SK-N-SH treated with all-trans-retinoic acid at 6 μM for 48 hours (cell line): ENCODE results near the gene THRAP3.
"Not testable (repeated sequence)": the region's sequence is repeated elsewhere in the genome, so short reads cannot be mapped to it uniquely, and the experiment has no call there.

Experiments
- ARNTL ChIP-seq: fragments of 450-650 bp; formaldehyde crosslinking; IDR thresholded peaks from 2 replicates; pipeline ENCODE4 v1.5.0; 2020; ENCODE audit warnings: low read depth, mild to moderate bottlenecking, moderate library complexity, borderline replicate concordance
- BACH2 ChIP-seq: fragments of 250-450 bp; sonication (Bioruptor Pico); IDR thresholded peaks from 2 replicates; pipeline ENCODE4 v1.9.0; 2021; ENCODE audit warnings: mild to moderate bottlenecking, borderline replicate concordance
- ESRRG ChIP-seq: fragments of 250-450 bp; sonication (Bioruptor Pico); IDR thresholded peaks from 2 replicates; pipeline ENCODE4 v1.6.1; 2021; ENCODE audit warnings: mild to moderate bottlenecking
- OSR1 ChIP-seq: fragments of 250-450 bp; sonication (Bioruptor Pico); IDR thresholded peaks from 2 replicates; pipeline ENCODE4 v1.8.0; 2022; ENCODE audit warnings: moderate library complexity, mild to moderate bottlenecking, inconsistent platforms
- RARB ChIP-seq: fragments of 250-450 bp; sonication (Bioruptor Pico); IDR thresholded peaks from 2 replicates; pipeline ENCODE4 v1.8.0; 2021; ENCODE audit warnings: mild to moderate bottlenecking, moderate library complexity
- TOX ChIP-seq: fragments of 250-450 bp; sonication (Bioruptor Pico); IDR thresholded peaks from 2 replicates; pipeline ENCODE4 v1.8.0; 2021; ENCODE audit warnings: mild to moderate bottlenecking, moderate library complexity, borderline replicate concordance
- ZFP3 ChIP-seq: fragments of 250-450 bp; sonication (Bioruptor Pico); IDR thresholded peaks from 2 replicates; pipeline ENCODE4 v1.5.0; 2020; ENCODE audit warnings: mild to moderate bottlenecking, moderate library complexity
- ZNF565 ChIP-seq: fragments of 450-650 bp; formaldehyde crosslinking; conservative IDR thresholded peaks from 2 replicates; pipeline ENCODE4 v1.5.0; 2020; ENCODE audit warnings: low read depth, mild to moderate bottlenecking, moderate library complexity
- TF ChIP-seq, protein P1 (sequence below): fragments of 250-450 bp; sonication (Bioruptor Pico); IDR thresholded peaks from 2 replicates; pipeline ENCODE4 v1.8.0; 2020; ENCODE audit warnings: mild to moderate bottlenecking, moderate library complexity, borderline replicate concordance
- TF ChIP-seq, protein P2 (sequence below): fragments of 250-450 bp; sonication (Bioruptor Pico); IDR thresholded peaks from 2 replicates; pipeline ENCODE4 v1.5.1; 2020; ENCODE audit warnings: low read depth, mild to moderate bottlenecking, moderate library complexity
- TF ChIP-seq, protein P3 (sequence below): fragments of 250-450 bp; sonication (Bioruptor Pico); IDR thresholded peaks from 2 replicates; pipeline ENCODE4 v1.8.0; 2021; ENCODE audit warnings: low read depth, mild to moderate bottlenecking, moderate library complexity, borderline replicate concordance

DNA sequence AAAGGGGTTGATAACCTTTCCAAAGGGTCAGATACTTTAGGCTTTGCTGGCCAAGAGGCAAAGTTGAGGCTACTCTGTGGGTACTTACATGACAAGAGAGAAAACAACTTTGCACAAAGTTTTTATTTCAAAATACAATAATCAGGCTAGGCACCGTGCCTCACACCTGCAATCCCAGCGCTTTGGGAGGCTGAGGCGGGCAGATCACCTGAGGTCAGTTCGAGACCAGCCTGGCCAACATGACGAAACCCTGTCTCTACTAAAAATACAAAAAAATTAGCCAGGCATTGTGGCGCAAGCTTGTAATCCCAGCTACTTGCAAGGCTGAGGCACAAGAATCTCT lies 28.2 kb downstream of the THRAP3 start:
- not testable (repeated sequence) for TF ChIP-seq ZNF565, ESRRG, ZFP3, RARB, OSR1, BACH2, ARNTL, TOX (CRISPR knock-in tag)
- TF ChIP-seq, protein P1, sequence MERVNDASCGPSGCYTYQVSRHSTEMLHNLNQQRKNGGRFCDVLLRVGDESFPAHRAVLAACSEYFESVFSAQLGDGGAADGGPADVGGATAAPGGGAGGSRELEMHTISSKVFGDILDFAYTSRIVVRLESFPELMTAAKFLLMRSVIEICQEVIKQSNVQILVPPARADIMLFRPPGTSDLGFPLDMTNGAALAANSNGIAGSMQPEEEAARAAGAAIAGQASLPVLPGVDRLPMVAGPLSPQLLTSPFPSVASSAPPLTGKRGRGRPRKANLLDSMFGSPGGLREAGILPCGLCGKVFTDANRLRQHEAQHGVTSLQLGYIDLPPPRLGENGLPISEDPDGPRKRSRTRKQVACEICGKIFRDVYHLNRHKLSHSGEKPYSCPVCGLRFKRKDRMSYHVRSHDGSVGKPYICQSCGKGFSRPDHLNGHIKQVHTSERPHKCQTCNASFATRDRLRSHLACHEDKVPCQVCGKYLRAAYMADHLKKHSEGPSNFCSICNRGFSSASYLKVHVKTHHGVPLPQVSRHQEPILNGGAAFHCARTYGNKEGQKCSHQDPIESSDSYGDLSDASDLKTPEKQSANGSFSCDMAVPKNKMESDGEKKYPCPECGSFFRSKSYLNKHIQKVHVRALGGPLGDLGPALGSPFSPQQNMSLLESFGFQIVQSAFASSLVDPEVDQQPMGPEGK: not testable (repeated sequence)
- TF ChIP-seq, protein P2, sequence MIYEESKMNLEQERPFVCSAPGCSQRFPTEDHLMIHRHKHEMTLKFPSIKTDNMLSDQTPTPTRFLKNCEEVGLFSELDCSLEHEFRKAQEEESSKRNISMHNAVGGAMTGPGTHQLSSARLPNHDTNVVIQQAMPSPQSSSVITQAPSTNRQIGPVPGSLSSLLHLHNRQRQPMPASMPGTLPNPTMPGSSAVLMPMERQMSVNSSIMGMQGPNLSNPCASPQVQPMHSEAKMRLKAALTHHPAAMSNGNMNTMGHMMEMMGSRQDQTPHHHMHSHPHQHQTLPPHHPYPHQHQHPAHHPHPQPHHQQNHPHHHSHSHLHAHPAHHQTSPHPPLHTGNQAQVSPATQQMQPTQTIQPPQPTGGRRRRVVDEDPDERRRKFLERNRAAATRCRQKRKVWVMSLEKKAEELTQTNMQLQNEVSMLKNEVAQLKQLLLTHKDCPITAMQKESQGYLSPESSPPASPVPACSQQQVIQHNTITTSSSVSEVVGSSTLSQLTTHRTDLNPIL (CRISPR knock-in tag): not testable (repeated sequence)
- TF ChIP-seq, protein P3, sequence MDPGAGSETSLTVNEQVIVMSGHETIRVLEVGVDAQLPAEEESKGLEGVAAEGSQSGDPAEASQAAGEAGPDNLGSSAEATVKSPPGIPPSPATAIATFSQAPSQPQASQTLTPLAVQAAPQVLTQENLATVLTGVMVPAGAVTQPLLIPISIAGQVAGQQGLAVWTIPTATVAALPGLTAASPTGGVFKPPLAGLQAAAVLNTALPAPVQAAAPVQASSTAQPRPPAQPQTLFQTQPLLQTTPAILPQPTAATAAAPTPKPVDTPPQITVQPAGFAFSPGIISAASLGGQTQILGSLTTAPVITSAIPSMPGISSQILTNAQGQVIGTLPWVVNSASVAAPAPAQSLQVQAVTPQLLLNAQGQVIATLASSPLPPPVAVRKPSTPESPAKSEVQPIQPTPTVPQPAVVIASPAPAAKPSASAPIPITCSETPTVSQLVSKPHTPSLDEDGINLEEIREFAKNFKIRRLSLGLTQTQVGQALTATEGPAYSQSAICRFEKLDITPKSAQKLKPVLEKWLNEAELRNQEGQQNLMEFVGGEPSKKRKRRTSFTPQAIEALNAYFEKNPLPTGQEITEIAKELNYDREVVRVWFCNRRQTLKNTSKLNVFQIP (CRISPR knock-in tag): not testable (repeated sequence)
